ENCODE measurements around the gene ZNF860. TPM values are rescaled to one million over a fixed set of nuclear protein-coding genes. Genes with fewer than 3 reads are reported as not detected.
"Not testable (repeated sequence)": the region's sequence is repeated elsewhere in the genome, so short reads cannot be mapped to it uniquely, and the experiment has no call there.

The ZNF860 gene
- polyA plus RNA-seq, 1 donor, result 2.7 TPM

GRCh38 chr3:31960793-31961431 lies 20.6 kb upstream of the ZNF860 start:
- no peak for DNase-seq

- no peak for DNase-seq
Measured at GRCh38 chr3:31962801-31963205, 18.7 kb upstream of the ZNF860 start.

DNA sequence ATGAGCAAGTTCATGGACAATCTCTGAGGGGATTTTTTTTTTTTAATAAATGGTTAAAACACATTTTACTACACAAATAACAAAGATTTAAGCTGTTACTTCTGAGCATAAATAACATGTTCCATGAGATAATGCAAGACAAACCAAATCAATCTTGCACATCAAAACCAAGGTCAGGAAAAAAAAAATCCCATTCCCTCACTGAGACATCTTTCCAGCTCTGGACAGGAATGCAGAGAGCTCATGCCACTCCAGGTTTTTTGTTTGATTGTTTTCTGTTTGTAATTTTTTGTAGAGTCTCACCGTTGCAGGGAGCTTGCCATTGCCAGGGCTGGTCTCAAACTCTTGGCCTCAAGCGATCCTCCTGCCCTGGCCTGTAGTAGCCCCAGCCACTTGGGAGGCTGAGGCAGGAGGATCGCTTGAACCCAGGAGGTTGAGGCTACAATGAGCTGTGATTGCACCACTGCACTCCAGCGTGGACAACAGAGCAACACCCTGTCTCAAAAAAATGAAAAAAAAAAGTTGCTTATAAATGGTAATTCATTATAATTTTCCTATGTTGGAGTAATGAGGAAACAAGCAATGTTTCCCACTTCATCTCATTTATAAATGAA lies 14.5 kb upstream of the ZNF860 start:
- no peak for DNase-seq

DNA sequence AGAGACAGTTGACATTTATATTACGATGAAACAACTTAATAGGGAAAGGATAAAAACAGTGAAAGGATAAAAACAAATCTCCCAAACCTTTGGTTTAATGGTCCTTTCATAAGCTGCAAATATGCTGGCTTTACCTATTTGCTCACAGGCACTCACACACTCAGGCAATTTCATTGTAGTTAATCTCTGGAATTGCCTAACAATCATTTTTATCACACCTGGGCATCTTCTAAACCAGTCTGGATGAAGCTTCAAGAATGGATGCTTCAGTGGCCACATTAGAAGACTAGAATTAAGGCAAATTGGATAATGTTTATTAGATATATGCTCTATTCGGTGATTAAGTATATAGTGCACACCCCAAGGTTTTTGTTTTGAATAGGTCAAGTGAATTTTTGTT lies 14.0 kb upstream of the ZNF860 start:
- DNase-seq, result no peak

DNA sequence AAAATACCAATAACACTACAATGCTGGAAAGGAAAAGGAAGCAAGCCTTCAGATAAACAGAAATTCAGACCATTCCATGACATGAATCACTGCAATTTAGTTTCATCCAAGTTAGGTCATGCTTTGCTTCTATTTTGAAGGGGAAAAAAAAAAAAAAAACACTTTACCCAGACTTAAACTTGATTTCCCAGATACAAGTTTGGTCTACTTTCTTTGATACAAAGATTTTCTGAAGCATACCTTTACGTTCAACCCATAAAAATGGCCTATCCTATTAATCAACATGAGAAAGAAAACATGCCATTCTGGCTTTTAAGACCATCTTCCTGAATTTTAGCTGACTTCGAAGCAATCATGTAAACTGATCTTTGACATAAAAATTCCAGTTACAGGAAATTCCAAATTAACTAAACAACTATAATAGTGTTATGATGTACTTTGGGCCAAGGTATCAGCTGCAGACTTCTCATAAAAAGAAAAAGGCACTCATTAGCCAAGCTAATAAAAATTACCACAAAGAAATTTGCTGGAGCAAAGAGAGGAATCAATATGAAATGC lies 13.1 kb upstream of the ZNF860 start:
- no peak for DNase-seq

- DNase-seq, result peak; percentile 75
Measured at GRCh38 chr3:31968927-31969418, 12.6 kb upstream of the ZNF860 start.

DNA sequence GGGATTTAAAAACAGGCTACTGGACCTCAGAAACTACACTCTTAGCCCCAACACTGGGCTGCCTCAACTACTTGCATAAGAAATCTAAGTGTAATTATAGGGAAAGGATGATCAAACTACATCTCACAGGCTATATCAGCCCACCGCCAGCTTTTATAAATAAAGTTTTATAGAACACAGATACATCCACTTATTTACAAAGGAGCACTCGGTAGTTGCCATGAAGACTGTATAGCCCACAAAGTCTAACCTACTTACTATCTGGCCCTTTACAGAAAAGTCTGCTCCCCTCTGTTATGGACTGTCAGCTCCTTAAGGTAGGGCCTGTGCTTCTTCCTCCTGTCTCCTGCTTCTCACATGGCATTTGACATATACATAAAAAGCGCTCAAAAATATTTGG lies 9.9 kb upstream of the ZNF860 start:
- no peak for DNase-seq

GRCh38 chr3:31973081-31973480 lies 8.5 kb upstream of the ZNF860 start:
- no peak for DNase-seq

DNA sequence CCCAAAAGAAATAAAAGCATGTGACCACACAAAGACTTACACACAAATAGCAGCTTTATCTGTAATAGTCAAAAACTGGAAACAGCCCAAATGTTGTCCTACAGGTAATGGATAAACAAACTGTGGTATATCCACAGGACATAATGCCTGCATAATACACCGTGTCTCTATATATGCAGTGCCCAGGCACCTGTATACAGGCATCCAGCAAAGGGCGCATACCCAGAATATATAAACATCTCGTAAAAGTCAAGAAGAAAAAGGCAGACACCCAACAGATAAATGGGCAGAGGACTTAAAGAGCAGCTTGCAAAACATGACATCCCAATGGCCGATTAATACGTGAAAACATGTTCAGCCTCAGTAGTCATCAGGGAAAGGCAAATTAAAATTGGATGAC lies 7.7 kb upstream of the ZNF860 start:
- no peak for DNase-seq

GRCh38 chr3:31974471-31974870 lies 7.1 kb upstream of the ZNF860 start:
- DNase-seq, result no peak

DNA sequence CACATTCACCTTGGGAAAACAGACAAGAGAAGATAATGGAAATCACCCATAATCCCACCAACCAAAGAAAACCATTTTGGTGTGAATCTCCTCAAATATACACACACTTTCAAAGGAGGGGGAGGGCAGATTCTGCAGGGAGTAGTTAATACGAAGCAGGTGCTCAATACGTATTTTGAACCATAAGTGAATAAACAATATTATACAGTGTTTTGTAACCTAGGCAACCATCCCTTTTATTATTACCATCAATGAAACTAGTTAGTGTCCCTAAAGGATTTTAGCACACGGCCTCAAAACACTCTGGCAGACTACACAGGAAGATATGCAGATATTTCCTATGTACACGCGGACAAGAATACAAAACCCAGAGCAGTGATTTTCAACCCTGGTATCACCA lies 6.6 kb upstream of the ZNF860 start:
- DNase-seq, result no peak

- DNase-seq, result no peak
Measured at GRCh38 chr3:31976302-31976701, 5.2 kb upstream of the ZNF860 start.

DNA sequence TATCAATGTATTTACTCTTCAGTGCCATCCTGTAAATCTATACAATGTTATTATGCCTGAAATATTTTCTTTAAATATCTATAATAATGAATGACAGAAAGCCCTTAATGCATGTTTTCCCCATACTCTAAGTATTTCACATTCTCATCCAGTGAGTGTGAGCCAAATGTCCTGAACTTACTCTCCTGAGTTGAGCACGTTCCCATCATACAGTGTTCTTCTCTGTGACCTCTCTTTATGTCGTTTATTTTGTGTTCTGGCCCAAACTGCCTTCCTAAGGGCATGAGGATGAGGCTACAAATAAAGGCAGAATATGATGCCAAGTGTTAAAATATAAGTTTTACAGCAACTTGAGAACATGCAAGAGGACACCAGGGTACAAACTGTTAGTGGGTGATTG lies 3.8 kb upstream of the ZNF860 start:
- DNase-seq, result no peak

DNA sequence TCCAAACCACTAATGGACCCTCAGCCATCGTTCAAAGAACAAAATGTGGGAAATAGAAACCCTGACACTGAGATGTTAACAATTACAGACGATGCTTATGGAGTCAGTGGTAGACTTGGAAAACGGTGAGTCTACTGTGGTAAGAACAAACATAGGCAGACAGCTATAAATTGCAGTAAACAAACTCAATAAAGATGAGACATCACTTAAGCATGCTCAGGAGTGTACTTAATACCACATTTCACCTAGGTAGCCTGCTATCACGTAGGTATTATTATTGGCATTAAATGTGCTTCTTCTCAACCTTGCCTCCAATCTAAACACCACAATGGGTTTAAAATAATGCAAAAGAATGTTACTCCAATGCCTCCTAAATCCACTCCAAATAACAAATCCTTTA lies 3.0 kb upstream of the ZNF860 start:
- DNase-seq, result no peak

DNA sequence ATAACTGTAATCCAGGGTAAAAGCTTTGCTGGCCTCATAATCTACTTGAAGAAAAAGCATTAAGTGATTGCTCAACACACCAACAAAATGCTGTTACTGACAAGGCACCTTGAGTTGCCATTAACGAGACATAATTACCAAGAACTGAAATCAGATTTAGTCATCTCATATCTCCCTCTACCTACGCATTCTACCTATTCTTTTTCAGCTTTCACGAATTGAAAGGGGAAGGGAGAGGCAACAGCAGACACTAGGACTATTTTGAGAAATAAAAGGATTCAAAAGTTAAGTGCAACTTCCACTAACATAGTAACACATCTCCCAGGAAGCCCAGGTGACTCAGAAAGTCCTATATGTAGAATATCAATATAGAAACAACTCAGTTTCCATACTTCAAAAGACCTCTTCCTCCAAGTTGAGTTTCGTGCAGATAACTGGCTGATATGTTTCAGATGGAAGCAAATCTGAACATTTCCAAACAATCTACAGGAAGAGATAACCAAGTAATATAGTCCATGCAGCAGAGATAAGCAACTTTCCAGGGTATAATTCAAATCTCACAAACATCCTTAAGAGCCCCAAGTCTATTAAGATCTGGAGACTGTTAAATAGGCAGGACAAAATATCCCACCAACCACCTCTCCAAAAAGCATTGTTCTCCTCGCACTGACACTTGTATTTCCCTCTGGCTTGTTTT lies 2.4 kb upstream of the ZNF860 start:
- DNase-seq, result no peak

- DNase-seq, result peak; percentile 66
Measured at GRCh38 chr3:31980530-31981205, 882 bp upstream of the ZNF860 start.

GRCh38 chr3:31984321-31984720 lies 2.8 kb downstream of the ZNF860 start:
- DNase-seq, result no peak

GRCh38 chr3:31985831-31986230 lies 4.3 kb downstream of the ZNF860 start:
- no peak for DNase-seq

- no peak for DNase-seq
Measured at GRCh38 chr3:31988271-31988670, 6.7 kb downstream of the ZNF860 start.

- not testable (repeated sequence) for DNase-seq
Measured at GRCh38 chr3:31992995-31993394, 11.4 kb downstream of the ZNF860 start.

GRCh38 chr3:31993843-31994242 lies 12.3 kb downstream of the ZNF860 start:
- DNase-seq, result no peak

GRCh38 chr3:31995026-31995425 lies 13.5 kb downstream of the ZNF860 start:
- not testable (repeated sequence) for DNase-seq

DNA sequence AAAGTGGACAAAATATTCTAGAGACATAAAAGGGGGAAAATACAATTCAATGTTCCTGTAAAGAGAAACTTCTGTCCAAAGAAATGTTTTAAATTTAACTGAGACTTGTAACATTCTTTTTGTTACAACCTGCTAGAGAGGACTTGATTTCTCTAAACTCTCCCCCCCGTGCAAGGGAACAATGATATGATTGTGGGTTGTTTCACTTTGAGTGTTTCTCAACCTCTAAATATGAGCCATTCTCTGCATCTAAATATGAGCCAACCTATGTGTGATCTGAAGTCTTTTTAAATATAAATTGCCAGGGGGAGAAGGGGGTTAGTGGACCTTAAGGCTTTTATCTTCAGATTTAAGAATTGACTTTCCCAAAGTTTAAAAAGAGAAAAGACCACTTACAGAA lies 14.6 kb downstream of the ZNF860 start:
- DNase-seq, result no peak

All from left kidney (tissue), 2 donors.